Gastrocnemius medialis (tissue), 4 donors: ENCODE results near the gene TUBB6.

ENCODE experiments used
- POLR2A ChIP-seq, 2 donors: fragments of 450-650 bp; IDR thresholded peaks; one replicate each; pipeline ENCODE4 v1.6.1; 2017; ENCODE audit warnings: antibody characterized with exemption in 2 of 2, mild to moderate bottlenecking in 2 of 2, moderate library complexity in 2 of 2
- TF ChIP-seq, protein P1 (sequence below), 5 experiments: fragments of 450-650 bp in 3 of 5; fragments of 200-600 bp in 2 of 5; sonication (generic) in 2 of 5; IDR thresholded peaks in 4 of 5; conservative IDR thresholded peaks in 1 of 5; 1 replicate in 4 of 5; 2 replicates in 1 of 5; pipeline ENCODE4 v1.5.1; 2016 to 2019; ENCODE audit warnings: antibody characterized with exemption in 5 of 5, mild to moderate bottlenecking in 3 of 5, moderate library complexity in 3 of 5

GRCh38 chr18:12328179-12328823 lies 20.3 kb downstream of the TUBB6 start:
- TF ChIP-seq, protein P1, sequence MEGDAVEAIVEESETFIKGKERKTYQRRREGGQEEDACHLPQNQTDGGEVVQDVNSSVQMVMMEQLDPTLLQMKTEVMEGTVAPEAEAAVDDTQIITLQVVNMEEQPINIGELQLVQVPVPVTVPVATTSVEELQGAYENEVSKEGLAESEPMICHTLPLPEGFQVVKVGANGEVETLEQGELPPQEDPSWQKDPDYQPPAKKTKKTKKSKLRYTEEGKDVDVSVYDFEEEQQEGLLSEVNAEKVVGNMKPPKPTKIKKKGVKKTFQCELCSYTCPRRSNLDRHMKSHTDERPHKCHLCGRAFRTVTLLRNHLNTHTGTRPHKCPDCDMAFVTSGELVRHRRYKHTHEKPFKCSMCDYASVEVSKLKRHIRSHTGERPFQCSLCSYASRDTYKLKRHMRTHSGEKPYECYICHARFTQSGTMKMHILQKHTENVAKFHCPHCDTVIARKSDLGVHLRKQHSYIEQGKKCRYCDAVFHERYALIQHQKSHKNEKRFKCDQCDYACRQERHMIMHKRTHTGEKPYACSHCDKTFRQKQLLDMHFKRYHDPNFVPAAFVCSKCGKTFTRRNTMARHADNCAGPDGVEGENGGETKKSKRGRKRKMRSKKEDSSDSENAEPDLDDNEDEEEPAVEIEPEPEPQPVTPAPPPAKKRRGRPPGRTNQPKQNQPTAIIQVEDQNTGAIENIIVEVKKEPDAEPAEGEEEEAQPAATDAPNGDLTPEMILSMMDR (IDR thresholded peaks at IDR 0.05 in 4 of 5, conservative IDR thresholded peaks at IDR 0.05 in 1 of 5), result no peak
- no peak for TF ChIP-seq POLR2A (IDR thresholded peaks at IDR 0.05)
